Heart left ventricle (tissue), 16 donors: ENCODE results near the gene AXIN1. TPM values are rescaled to one million over a fixed set of nuclear protein-coding genes. Genes with fewer than 3 reads are reported as not detected.

Experiments
- ATAC-seq, 4 donors: fragments of 200-7000 bp; cut with Tn5 transposase; one replicate each; pipeline ENCODE4 v1.9.1; 2020 to 2022; ENCODE audit warnings: moderate library complexity in 4 of 4, mild to moderate bottlenecking in 3 of 4, moderate number of reproducible peaks in 1 of 4
- DNase-seq, 5 donors: peaks; one replicate each; pipeline ENCODE4 v3.0.0-alpha.2; 2020
- H3K27ac ChIP-seq, 12 donors: fragments of 200-600 bp; sonication (generic) in 4 of 12; one replicate each; pipeline versions ENCODE4 v1.5.0 to v1.8.0; 2016 to 2022; ENCODE audit warnings: mild to moderate bottlenecking in 2 of 12
- H3K27me3 ChIP-seq, 9 donors: fragments of 200-600 bp; sonication (generic) in 2 of 9; one replicate each; pipeline versions ENCODE4 v1.5.1 to v1.8.0; 2016 to 2022; ENCODE audit warnings: mild to moderate bottlenecking in 3 of 9
- H3K36me3 ChIP-seq, 9 donors: fragments of 200-600 bp; sonication (generic) in 2 of 9; one replicate each; pipeline versions ENCODE4 v1.5.0 to v1.8.0; 2018 to 2022; ENCODE audit warnings: mild to moderate bottlenecking in 2 of 9
- H3K4me1 ChIP-seq, 12 donors: fragments of 200-600 bp; sonication (generic) in 4 of 12; one replicate each; pipeline versions ENCODE4 v1.5.0 to v1.8.0; 2016 to 2022; ENCODE audit warnings: mild to moderate bottlenecking in 3 of 12
- H3K4me3 ChIP-seq, 12 donors: fragments of 200-600 bp; sonication (generic) in 4 of 12; one replicate each; pipeline versions ENCODE4 v1.5.0 to v1.8.0; 2017 to 2022; ENCODE audit warnings: mild to moderate bottlenecking in 9 of 12, moderate library complexity in 4 of 12
- H3K9me3 ChIP-seq, 12 donors: fragments of 200-600 bp; sonication (generic) in 4 of 12; one replicate each; pipeline versions ENCODE4 v1.5.0 to v1.8.0; 2016 to 2022; ENCODE audit warnings: mild to moderate bottlenecking in 1 of 12
- POLR2A ChIP-seq, 2 donors: fragments of 450-650 bp; IDR thresholded peaks; one replicate each; pipeline ENCODE4 v1.6.1; 2017; ENCODE audit warnings: antibody characterized with exemption in 2 of 2, mild to moderate bottlenecking in 2 of 2, moderate library complexity in 2 of 2
- WGBS, 4 donors: extraction: QIAGEN DNeasy Blood & Tissue Kit in 2 of 4; methylation state at CpG; one replicate each; pipeline versions ENCODE4 v1.1.5 to v1.1.7; 2013 to 2018; 5-methylcytosine and 5-hydroxymethylcytosine counted together
- intact Hi-C, 10 donors: fragments of 100-400 bp; cut with DNase I; formaldehyde crosslinking; loops; one replicate each; pipeline versions ENCODE4 v1.11.1 to v1.14.2; 2022
- polyA plus RNA-seq, 2 donors: library from polyadenylated mRNA; stranded (reverse); fragments of 200-250 nt; gene quantifications; one replicate each; pipeline ENCODE4 v1.2.3, GENCODE V29; 2013
- total RNA-seq, 9 donors: library from RNA; depleted of rRNA in 2 of 9; stranded (reverse); fragments of >200 nt in 2 of 9; fragmentation: NEBNext Ultra II Directional in 3 of 9; extraction: Animal tissue kit (Norgen Biotek cat#: 25700) in 3 of 9; gene quantifications; one replicate each; pipeline versions ENCODE4 v1.1.0 to v1.2.4, GENCODE V29; 2016 to 2023
- TF ChIP-seq, protein P1 (sequence below), 12 donors: fragments of 200-600 bp; sonication (generic) in 4 of 12; IDR thresholded peaks; one replicate each; pipeline versions ENCODE4 v1.5.0 to v1.8.0; 2018 to 2022; ENCODE audit warnings: antibody characterized with exemption in 12 of 12, mild to moderate bottlenecking in 5 of 12
- donor health status: ischemic (EF 13 %, LVEDD 7.1; RV severe dilation, severe dysfunction).
- donor health status: healthy with polysubstance abuse.
- donor health status: DM: no; HTN: yes; CAD: no.
- donor health status: DM: no; HTN: no; CAD: no.
- donor health status: ischemic (EF 25% LVEDD 6.9; RV normal size, moderate dysfunction).
- donor health status: ischemic (EF 25% LVEDD 5.7; RV mildly dilated, moderate dysfunction).
- donor health status: healthy.
- donor health status: DM: yes; HTN: yes; CAD: no.
- donor health status: ischemic (EF 35%, LVEDD 5.7; RV mildly dilated, moderate dysfunction).
- donor health status: nonischemic (EF 11% LVEDD 7.7; RV severe dilation, severe dysfunction).
- donor health status: DM: yes; HTN: yes; CAD: no.
- donor health status: PGD.
- donor health status: ischemic (EF 29% LVEDD 5.4; RV normal size, mild dysfunction).
- donor health status: nonischemic (EF 23%, LVEDD 6.1; RV moderate dilation, normal function).

AXIN1 gene
- total and polyA plus RNA-seq, 11 donors = 6.8 to 32.0 (median 11.6) TPM

DNA sequence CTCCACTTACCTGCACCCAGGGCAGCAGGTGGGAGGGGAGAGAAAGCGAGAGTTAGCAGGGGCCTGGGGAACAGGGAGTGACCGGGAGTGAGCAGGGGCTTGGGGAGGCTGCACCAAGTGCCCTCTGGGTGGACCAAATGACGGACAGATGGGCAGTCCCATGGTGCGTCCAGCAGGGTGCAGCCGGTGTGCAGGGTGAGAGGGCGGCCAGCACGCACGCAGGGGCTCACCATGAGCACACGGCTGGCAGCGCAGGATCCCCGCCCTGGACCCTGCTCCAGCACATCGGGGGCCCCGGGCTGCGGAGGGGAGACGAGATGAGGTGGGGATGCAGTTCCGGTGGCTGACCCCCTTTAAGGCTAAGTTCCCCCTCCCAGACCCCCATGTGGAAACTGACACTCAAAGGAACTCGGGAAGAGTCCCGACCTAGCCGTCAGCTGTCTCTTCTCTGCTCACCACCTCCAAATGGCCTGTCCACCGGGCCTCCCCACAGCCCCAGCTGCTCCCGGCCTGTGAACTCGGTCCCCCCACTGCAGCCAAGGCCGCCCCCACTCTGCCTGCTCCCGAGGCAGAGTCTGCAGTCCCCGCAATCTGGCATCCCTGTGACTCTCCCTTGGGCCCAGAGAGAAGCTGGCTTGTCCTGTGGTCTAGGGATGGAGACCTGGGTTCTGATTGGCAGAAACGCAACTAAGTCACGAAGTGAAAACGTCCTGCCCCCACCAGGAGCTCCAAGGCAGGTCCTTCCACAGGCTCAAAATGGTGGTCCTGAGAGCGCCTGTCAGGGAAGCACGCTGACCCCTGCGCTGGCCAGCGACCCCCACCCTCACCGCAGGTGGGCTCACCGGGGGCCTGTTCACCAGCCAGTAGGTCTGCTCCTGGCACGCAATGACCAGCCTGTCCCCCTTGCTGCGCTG lies 79.6 kb downstream of the AXIN1 start:
- H3K9me3 ChIP-seq = no peaks in the 10 kb centered on the region
- H3K4me3 ChIP-seq = no peak overlapping the region
- H3K4me1 ChIP-seq = peaks cover 0 to 22% (median 4%) of the 10 kb centered on the region in 12 donors
- intact Hi-C loops = no loop called here
- no peak overlapping the region for H3K27ac ChIP-seq
- ATAC-seq (no peak), DNase-seq (peak in 1 of 5 donors; percentile 17)
- no peaks in the 10 kb centered on the region for H3K36me3 ChIP-seq
- peaks cover 0 to 22% (median 0%) of the 10 kb centered on the region in 9 donors for H3K27me3 ChIP-seq
- 79 to 82% (median 80%) methylated on average over 13 to 36 of the region's 36 CpGs for WGBS, 4 donors
- TF ChIP-seq, protein P1, sequence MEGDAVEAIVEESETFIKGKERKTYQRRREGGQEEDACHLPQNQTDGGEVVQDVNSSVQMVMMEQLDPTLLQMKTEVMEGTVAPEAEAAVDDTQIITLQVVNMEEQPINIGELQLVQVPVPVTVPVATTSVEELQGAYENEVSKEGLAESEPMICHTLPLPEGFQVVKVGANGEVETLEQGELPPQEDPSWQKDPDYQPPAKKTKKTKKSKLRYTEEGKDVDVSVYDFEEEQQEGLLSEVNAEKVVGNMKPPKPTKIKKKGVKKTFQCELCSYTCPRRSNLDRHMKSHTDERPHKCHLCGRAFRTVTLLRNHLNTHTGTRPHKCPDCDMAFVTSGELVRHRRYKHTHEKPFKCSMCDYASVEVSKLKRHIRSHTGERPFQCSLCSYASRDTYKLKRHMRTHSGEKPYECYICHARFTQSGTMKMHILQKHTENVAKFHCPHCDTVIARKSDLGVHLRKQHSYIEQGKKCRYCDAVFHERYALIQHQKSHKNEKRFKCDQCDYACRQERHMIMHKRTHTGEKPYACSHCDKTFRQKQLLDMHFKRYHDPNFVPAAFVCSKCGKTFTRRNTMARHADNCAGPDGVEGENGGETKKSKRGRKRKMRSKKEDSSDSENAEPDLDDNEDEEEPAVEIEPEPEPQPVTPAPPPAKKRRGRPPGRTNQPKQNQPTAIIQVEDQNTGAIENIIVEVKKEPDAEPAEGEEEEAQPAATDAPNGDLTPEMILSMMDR (IDR thresholded peaks at IDR 0.05) = no peak
- TF ChIP-seq POLR2A (IDR thresholded peaks at IDR 0.05) = no peak

GRCh38 chr16:270381-271255 lies 81.9 kb downstream of the AXIN1 start:
- H3K27me3 ChIP-seq = peaks cover 0 to 13% (median 0%) of the 10 kb centered on the region in 9 donors
- intact Hi-C loops = no loop called here
- H3K9me3 ChIP-seq = no peaks in the 10 kb centered on the region
- no peak overlapping the region for H3K4me3 ChIP-seq
- ATAC-seq (no peak), DNase-seq (peak in 1 of 5 donors; percentile 16)
- WGBS, 4 donors = 86 to 93% (median 90%) methylated on average over 20 to 34 of the region's 34 CpGs
- TF ChIP-seq, protein P1 (IDR thresholded peaks at IDR 0.05) = no peak
- no peak for TF ChIP-seq POLR2A (IDR thresholded peaks at IDR 0.05)
- H3K27ac ChIP-seq = no peak overlapping the region
- H3K36me3 ChIP-seq = peaks cover 0 to 2% (median 0%) of the 10 kb centered on the region in 9 donors
- H3K4me1 ChIP-seq = peaks cover 0 to 13% (median 4%) of the 10 kb centered on the region in 12 donors

DNA sequence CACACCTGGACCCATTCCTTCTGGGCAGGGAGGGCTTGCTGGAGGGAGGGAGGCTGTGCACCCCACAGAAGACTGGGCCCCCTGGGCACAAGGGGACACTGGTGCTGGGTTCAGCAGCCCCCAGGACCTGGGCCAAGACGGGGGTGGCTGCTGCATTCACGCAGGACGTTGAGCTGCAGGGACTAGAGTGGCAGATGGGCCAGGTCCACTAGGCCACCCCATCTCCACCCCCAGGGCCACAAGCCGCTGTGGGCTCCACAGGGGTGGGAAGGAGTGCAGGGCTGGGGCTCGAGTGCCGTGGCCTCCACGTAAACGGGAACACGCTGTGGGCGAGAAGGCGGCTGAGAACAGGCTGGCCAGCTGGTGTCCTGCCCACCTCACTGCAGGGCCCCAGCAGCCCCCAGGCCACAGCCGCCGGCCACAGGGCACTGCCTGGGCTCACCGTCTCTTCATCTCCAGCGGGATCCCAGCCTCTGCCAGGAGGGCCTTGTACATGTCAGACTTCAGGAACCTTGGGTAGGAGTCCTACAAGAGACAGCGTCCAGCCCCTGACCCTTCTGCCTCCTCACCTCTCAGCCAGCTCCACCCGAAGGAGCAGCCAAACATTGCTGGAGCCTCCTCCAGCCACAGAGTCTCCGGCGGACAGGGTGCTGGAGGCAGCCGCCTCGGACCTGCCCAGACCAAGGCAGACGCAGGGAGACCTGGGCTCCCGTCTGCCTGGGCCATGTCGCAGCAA lies 83.3 kb downstream of the AXIN1 start:
- Histone ChIP-seq H3K4me1 (no peaks in the 10 kb centered on the region), H3K9me3 (no peaks in the 10 kb centered on the region), H3K4me3 (no peak overlapping the region), H3K27me3 (peaks cover 0 to under 1% (median 0%) of the 10 kb centered on the region in 9 donors), H3K27ac (no peak overlapping the region), H3K36me3 (peaks cover 0 to 14% (median 7%) of the 10 kb centered on the region in 9 donors)
- no peak for ATAC-seq
- TF ChIP-seq POLR2A (IDR thresholded peaks at IDR 0.05) = no peak
- TF ChIP-seq, protein P1 (IDR thresholded peaks at IDR 0.05) = no peak
- intact Hi-C loops = no loop called here
- 83 to 91% (median 85%) methylated on average over 20 to 24 of the region's 24 CpGs for WGBS, 4 donors
- DNase-seq = peak in 1 of 5 donors; percentile 15
